GM21390 (cell line): Measurements from ENCODE around the gene LOXL3.

Experiments
- ATAC-seq: cut with Tn5 transposase; IDR thresholded peaks from one replicate; pipeline ENCODE4 v1.9.1; 2021; ENCODE audit not compliant: unreplicated experiment

Gene LOXL3

DNA sequence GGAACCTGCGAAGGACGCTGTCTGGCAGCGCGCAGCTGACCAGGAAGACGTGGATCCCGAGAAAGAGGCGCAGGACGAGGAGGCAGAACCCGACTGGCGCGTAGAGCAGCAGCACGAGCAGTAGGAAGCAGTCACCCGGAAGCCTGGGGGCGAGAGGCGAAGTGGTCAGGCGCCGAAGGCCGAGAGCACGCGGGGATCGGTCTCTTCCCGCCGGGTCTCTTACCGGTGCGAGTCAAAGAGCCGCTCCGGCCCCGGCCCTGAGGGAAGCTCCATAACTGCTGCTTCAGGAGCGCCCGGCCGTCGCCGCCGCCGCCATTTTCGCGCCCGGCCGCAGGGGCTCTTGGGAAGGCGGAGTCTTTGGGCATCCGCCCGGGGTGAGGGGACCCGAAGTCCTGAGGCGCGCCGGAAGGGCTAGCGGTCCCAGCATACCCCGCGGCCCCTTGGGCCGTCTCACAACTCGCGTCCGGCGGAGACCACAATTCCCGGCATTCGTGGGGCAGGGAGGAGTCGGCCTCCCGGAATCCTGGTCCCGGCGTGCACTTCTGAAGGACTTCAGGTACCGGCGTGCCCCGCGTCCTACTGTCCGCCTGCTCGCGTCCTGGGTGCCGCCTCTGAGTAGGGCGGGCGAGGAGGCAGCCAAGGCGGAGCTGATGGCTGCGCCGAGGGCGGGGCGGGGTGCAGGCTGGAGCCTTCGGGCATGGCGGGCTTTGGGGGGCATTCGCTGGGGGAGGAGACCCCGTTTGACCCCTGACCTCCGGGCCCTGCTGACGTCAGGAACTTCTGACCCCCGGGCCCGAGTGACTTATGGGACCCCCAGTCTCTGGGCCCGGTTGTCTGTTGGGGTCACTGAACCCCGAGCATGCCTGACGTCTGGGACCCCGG is 24.1 kb downstream of the LOXL3 start, which contains the start of the genes AUP1 and HTRA2:
Gene AUP1, minus strand, starts transcription at position 350 of the 882 bp plus-strand sequence. Its CDS starts 77 bp downstream, at position 273.
Gene HTRA2, plus strand, starts transcription at position 577 of the 882 bp plus-strand sequence. Its CDS starts 74 bp downstream, at position 651.
- peak; percentile 81 for ATAC-seq

DNA sequence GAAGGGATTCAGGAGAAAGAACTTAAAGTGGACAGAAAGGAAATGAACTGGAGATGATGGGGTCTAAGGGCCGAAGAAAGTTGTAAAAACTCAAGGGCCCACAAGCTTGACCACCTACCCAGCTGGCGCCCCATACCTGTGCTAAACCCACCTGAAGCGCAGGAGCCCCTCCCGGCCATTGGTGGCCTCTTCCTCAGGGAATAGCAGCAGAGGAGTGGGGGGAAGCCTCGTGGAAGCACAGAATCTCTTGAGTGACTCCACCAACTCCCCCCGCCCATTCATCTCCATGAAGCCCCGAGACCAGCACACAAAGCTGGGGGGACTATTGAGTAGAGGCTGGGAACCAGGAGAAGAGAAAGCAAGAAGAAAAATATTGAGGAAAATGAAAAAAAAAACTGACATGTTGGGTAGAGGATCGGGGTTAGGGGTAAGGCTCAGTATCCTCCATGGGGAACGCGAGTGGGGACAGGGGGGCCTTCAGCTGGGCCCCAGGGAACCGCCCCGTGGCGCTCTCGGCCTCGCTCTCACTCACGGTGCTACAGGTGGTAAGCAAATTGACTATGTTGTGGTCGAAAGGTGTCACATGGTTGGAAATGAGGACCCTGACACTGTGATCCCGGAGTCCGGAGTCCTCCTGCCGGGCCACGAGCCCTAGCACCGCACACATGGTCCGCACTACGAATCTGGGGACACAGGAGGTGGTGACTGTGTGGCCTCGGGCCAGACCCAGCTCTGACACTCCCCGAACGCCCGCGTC is 25.0 kb downstream of the LOXL3 start:
- ATAC-seq = peak; percentile 7

DNA sequence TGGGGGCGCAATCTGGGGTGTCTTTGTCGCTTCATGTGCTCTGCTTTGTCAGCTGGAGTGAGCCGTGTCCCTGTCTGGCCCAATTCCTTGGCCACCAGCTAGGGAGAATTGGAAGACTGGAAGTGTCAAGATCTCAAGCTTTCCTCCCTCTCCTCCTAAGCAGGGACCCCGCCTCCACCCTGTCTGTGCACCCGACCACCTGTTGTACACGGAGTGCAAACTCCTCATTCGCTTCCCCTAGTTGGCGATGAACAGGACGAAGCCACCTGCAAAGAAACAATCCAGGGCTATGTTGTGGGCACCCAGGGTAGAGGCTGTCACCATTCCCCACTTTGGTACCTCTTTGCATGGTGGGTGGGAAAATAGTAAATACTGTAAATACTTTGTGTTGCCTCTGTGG is 26.0 kb downstream of the LOXL3 start:
- ATAC-seq = no peak

DNA sequence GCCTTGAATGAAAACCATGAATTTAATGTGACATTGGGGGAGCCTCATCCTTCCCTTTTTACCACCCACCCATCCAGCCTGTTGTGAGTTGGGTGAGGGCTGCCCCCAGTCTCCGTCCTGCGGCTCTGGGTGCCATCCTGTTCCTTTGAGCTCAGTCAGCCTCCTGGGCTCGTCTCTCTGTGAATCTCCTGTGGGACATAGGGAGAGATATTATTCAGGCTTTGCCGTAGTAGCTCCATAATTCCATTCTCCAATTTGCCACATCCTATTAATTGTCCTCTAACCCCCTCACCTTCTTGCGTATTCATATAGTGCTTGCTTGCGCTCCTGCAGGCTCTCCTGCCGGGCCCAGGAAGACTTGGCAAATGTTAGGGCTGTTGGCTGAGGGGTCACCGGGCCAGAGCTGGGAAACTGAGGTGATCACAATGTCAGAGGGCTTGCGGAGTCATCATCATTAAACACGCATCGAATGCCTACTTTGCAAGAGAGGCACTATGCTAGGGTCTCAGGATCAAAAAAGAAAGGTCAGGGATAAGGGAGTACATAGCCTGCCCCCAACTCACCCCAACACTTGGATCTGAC is 27.0 kb downstream of the LOXL3 start:
- no peak for ATAC-seq

DNA sequence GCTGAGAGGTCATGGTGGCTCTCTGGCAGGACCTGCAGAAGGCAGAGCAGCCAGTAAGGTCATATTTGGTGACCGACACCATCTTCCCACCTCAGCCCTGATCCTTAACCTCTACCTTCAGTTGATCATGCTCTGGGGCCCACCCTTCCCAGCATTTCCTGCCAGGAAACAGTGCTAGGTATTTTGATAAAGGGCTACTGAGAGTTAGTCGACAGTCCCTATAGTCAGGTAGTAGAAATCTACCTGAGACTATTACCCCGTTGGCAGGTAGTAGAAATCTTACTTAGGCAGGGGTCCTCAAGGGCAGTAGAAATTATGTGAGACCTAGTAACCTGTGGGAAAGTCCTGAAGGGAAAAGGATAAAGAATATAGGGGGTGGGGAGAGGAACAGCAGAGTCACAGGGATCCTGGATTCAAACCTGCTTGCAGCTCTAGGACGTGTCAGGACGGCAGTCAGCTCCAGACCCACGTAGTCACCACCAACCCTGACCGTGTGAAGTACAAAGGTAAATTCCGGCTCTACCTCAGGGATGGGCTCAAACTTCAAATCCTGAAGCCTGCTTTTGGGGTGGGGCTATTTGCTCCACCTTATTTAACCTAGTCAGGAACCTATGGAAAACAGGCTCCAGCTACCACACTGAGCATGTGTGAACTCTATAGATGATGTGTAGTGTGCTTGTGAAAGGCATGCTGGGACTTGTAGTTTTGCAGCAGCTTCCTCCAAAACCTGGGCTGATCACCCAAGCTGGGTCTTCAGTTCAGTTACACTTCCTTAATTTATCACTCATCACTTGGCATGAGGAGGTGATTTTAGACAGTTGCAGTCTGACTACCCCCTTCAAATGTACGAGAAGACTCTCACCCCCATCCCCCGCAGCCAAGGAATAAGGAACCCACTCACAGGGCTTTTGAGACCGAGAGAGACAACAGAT is 27.8 kb downstream of the LOXL3 start, which contains the start of gene DQX1:
Gene DQX1, minus strand, starts transcription at position 515 of the 932 bp plus-strand sequence. Its CDS starts 502 bp downstream, at position 13.
- no peak for ATAC-seq

DNA sequence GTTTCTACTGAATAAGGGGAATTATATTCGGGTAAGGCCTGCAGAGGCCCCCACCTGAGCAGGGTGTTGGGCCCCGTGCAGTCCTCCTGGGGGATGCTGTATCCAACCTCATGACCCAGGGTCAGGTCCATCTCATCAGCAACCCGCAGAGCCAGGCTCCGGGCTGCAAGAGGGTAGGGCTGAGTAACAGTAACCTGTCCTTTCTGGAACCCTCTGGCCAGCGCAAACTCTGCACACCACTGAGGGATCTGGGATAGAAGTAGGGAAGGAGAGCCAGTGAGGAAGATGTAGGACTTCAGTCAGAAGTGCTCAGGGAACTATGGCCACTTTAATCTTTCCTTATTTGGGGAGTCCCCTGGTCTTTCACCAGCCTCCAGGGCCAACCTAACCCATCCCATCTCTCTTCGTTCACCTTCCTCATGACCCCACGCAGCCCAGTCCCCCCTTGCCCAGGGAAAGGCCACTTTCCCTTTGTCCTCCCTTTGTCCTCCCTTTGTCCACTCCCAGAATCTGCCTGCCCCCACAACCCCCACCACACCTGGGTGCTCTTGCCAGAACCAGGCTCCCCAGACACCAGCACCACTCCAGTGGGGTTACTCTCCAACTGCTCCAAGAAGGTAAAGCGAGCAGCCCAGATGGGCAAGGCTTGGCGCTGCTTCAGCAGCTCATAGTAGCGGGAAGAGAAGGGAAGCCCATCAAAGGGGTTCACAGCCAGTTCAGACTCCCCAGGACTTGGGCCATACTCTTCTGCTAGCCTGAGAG is 28.6 kb downstream of the LOXL3 start:
- no peak for ATAC-seq

DNA sequence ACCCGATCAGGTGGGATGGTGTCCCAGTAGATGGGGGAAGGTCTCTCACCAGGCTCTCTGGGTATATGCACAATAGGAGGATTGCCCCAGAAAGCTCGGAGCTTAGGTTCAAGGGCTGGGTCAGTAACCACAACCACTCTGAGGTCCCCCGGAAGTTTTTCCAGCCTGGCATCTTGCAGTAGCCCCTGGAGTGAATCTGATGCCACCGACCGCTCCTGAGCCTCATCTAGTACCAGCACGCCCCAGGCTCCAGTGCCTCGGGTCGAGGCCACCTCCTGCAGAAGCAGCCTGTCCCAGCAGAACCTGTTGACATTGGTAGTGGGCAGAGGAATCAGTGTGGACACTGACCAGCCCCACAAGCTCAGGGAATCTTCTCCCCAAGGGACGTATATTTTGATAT is 29.7 kb downstream of the LOXL3 start:
- ATAC-seq = no peak

DNA sequence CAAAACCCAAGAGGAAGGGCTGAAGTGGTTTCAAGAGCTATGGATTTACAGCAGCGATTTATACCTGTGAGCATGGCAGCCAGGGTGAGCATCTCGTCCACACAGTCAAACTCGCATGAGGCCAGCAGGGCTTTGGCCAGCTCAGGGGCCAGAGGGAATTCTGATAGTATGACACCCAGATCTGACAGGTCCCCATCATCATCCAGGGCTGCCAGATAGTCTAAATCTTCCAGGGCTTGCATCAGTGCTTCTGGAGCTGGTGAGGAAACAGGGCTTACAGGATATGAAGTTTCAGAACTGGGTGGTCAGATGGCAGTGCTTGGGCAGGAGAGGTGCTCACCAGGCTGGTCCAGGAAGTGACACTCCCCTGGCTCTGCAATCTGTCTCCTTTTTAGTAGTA is 31.2 kb downstream of the LOXL3 start:
- no peak for ATAC-seq

DNA sequence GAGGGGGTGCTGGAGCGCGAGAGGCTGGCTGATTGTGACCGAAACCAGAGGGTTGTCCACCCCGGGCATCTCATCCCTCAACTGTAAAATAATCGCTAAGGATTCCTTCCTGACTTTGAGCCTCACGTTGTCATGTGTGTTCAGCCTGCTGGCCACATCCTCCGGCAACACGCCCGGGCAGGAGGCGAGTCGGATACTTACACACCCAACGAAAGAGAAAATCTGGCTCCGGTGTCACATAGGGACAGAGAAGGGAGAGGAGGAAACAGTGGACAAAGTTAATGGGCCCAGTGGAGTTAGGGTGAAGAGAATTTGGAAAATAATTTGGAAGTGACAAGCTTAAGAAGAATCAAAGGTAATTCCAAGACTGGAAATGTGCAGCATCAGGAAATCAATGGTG is 37.1 kb downstream of the LOXL3 start:
- ATAC-seq = no peak

DNA sequence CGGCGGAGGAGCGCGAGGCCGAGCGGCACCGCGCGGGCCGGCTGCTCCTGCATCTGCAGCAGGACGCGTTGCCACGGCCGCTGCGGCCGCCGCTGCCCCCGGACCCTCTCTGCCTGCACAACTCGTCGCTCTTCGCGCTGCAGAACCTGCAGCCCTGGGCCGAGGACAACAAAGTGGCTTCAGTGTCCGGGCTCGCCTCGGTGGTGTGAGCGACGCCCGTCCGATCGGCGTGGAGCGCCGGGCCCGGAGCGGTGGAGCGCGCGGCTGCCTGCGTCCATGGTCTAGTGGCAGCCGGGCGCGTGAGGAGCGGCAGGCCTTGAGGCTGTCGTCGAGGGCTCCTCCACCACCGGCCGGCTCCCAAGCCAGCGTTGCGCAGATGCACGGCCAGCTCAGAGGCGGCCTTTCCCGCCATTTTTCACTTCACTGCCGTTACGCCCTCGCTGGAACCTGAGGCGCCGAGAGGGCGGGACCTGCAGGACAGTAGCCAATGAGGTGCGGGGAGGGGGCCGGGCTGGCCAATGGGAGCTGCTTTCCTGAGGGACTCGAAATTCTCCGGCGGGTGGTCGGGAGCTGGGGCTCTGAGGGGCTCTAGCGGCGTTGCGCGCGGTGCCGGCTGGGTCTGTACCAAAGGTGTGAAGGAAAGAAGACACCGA is 37.6 kb downstream of the LOXL3 start:
- peak; percentile 66 for ATAC-seq

DNA sequence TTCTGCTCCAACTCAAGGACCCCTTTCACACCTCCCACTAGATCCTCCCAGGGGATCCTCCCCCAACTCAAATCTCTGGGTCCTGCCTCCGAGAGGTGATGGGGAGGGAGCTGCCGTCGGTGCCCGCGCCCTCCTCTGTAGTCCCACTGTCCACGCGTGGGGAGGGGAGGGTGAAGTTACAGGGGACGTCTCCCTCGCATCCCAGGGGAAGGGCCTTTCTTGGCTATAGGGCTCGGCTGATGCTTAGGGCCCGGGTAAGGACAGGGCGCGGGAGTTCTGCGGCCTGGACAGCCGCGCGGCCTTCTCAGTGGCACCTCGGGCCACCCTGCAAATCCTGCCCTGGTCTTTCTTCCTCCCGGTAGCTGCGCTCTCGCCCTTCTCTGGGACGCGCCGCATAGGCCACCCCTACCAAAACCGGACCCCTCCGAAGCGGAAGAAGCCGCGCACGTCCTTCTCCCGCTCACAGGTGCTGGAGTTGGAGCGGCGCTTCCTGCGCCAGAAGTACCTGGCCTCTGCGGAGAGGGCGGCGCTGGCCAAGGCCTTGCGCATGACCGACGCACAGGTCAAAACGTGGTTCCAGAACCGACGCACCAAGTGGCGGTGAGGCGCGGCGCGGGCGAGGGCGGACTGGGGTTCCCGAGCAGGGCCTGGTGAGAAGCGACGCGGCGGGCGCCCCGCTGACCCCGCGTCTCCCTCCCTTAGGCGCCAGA is 38.3 kb downstream of the LOXL3 start:
- no peak for ATAC-seq

DNA sequence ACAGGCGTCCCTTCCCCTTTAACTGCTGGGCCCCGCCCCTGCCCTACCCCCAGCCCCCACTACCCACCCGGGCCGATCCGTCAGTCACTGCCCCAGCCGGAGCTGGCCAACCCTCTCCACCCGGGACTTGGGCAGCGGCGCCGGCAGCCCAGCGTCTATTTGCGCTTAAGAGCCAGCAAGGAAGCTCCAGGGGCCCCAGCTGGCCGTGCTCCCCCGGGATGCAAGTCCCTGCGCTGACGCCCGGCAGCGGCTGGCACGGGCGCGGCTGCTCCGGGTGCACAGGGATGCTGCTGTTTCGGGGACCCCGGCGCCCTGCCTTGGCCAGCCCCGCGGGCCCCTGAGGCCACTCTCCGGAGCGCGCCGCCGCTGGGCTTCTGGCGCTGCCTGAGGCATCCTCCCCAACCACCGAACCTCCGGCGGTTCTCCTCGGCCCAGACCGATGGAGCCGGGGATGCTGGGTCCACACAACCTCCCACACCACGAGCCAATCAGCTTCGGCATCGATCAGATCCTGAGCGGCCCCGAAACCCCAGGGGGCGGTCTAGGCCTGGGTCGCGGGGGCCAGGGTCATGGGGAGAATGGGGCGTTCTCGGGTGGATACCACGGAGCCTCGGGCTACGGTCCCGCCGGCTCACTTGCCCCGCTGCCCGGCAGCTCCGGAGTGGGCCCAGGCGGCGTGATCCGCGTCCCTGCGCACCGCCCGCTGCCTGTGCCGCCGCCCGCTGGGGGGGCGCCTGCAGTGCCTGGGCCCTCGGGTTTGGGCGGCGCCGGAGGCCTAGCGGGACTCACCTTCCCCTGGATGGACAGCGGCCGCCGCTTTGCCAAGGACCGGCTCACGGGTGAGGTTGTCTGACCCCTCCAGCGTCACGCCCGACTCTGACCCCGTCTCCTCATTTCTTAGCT is 39.1 kb downstream of the LOXL3 start, which contains the start of gene TLX2:
Gene TLX2, plus strand, starts transcription at position 83 of the 903 bp plus-strand sequence. Its CDS starts 357 bp downstream, at position 440.
- ATAC-seq = no peak

DNA sequence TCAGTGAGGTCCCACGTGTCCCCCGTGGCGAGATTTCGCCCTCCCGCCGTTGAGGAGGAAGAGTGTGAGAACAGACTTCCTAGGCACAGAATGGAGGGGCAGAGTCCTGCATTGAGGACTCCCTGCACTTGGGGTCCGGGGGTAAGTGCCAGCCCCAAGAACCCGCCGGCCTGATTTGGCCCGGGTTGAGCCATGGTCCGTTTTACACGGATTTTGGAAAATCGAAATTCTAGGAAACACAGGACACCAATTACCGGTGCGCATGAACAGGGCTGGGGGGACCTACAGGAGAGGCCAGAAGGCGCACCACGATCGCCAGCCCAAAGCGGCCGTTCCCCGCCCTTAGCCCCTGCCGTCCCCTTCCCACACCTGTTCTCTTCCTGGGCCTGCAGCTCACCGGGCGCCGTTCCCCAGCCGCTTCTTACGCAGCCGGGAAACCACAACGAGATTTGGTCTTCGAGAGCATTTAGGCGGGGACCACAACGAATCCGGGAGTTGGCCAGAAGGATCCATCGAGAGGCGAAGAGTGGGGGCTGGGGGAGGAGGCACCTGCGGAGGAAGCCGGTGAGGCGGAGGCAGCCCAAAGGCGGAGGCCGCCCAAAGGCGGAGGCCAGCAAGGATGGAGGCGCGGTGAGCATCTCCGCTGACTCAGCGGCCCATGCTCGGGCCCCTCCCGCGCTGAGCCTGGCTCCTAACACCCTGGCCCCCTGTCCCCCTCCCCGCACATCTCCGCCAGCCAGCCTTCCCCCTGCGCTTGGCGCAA is 40.0 kb downstream of the LOXL3 start:
- ATAC-seq = no peak

DNA sequence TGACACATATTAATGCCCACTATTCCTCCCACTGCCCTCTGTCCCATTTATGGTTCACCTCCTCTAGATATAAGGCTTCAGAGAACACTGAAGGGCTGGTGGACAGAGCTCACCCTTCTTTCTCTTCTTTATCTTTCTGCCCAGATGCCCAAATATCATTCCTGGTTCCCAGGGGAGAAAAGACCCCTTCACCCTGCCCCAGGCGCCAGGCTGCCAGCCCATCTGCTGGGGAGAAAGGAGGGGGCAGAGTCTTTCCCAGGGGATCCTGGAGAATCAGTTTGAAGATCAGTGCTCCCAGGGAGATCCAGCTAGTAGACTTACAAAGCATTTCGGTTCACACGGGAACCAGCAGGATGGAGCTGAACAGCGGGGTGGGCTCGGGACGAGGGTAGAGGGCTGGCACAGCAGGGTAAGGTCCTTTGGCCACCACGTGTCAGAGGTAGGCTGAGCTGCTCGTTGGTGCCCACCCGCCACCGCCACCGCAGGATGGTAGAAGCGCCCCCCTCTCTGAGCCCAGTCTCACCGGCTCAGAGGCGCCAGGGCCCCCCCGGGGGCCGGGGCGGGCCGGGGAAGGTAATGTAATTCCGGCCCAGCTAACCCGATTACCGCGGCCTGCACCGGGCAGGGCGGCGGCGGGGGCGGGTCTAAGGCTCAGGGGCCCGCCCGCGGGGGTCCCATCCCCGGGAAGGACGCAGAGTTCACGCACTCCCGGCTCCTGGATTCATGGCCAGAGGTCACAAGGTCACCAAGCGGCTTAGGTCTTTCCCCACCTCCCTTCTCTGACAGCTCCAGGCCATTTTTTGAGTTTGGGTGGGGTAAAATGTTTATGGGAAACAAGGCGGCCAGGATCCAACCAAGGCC is 40.8 kb downstream of the LOXL3 start:
- no peak for ATAC-seq

DNA sequence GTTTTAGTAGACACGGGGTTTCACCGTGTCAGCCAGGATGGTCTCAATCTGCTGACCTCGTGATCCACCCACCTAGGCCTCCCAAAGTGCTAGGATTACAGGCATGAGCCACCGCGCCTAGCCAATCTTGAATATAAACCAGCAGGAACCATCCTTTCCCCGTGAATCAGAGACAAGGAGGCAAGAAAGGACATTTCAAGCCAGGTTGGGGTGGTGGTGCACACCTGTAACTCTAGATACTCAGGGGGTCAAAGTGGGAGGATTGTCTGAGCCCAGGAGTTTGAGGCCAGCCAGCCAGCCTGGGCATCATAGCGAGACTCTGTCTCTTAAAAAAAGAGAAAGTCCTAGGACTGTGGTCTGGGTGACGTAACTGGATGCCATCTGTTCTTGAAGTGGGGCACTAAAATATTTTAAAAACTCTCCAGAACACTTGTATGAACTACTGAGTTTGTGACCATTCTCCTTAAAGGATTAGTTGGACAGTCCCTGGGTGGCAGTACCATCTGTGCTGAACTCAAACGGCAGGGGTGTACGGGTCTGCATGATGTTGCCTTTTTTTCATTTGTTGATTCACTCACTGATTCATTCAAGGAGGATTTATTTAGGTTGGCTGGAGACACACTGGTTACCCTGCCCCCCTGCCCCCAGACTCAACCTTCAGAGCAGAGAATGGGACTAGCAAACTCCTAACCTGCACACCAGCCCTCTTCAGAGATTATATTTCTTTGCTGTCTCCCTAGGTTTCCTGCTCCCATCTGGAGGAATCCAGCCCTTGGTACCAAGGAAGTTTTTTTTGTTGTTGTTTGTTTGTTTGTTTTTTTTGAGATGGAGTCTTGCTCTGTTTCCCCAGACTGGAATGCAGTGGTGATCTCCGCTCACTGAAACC is 42.4 kb downstream of the LOXL3 start:
- ATAC-seq = no peak
